NCI-H748 (cell line): Measurements from ENCODE around the gene TPRA1.

Experiments
- DNase-seq: peaks from one replicate; lab custom pipeline; 2025; ENCODE audit not compliant: unreplicated experiment; lab: John Stamatoyannopoulos, UW

TPRA1 gene

GRCh38 chr3:127593178-127593577 is 2.6 kb upstream of the TPRA1 start:
- DNase-seq: no peak

- DNase-seq: peak; percentile 43
Measured at GRCh38 chr3:127590282-127590592, 296 bp downstream of the TPRA1 start.

DNA sequence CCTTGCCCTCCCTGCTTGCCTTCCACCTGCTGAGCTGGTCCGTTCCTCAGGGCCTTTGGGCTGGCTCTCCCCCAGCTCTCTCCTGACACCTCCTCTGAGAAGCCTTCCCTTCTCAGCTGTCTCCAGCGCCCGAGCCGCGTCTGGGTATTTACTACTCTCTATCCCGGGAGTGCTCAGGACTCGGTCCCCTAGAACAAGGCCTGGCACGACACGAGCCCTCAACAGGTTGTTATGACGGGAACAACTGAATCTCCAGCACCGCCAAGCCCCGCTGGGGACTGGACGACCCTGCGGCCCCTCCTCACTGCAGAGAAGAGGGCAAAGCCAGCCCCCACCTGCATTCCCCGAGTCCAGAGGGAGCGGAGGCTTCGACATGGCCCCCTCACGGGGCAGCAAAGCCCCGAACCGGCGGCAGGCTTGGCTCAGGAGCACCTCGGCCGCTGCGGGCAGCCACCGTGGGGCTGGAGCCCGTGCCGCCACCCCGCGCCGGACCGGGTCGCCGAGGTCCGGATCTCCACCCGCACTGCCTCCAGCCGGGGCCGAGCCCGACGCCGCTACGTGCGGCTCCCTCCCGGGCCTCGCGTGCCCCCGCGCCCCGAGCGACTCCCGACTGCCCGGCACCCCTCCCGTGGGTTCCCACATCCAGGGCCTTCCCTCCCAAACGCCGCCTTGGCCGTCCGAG is 792 bp downstream of the TPRA1 start:
- peak; percentile 12 for DNase-seq

DNA sequence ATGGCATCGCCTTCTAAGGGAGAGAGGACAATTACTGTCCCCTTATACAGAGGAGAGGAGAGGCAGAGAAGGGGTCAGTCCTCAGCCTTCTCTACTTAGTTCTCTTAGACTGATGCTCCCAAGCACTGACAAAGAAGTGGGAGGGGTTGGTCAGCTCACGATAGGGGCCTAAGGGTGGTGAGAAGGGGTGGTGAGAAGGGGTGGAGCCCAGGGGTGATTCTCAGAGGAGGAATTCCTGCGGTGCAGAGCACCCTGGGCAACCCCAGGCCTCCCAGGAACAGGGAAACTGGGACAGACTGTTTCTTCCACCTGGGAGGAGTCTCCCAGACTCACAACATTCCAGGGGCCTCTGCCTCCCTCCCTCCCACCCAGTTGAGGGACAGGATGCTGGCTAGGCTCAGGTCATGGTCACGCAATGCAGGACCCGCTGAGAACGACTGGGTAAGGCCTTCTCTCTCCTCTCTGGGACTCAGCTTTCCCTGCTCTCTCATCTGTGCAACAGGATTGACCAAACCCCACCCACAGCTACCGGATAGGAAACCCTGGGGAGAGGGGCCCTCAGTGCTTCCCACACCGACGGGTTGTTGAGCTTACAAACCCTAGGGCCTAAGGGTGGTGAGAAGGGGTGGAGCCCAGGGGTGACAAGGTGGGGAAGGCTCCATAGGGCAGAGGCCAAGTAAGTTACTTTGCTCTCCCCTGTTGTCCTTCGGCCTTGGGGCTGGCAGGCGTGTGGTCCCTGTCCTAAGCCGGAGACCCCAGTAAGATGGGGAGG is 1.5 kb downstream of the TPRA1 start:
- DNase-seq: no peak

GRCh38 chr3:127587876-127588275 is 2.7 kb downstream of the TPRA1 start:
- no peak for DNase-seq

- no peak for DNase-seq
Measured at GRCh38 chr3:127585813-127586413, 4.6 kb downstream of the TPRA1 start.

DNA sequence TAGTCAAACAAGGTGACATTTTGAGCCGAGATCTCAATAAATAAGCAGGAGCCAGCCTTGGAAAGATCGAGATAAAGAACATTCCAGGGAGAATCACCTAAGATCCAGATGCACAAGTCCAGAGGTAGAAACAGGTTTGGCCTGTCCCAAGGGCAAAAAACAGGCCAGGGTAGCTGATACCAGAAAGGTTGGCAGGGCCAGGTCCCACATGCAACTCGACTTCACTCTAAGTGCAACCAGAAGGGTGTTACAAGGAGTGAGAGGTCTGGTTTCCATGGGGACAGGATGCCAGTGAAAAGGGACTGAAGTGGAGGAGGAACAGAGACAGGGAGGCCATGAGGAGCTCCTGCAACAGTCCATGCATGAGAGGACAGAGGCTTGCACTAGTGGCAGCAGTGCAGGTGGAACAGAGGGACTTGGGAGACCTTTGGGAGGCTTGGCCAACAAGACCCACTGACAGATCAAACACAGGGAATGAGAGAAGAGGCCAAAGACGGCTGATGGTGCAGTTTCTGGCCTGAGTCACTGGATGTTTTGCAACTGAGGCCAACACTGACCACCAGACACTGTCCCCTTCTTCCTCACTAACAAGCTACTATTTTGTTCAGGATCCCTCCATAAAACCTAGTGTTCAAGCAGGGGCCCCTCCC is 5.2 kb downstream of the TPRA1 start:
- no peak for DNase-seq

DNA sequence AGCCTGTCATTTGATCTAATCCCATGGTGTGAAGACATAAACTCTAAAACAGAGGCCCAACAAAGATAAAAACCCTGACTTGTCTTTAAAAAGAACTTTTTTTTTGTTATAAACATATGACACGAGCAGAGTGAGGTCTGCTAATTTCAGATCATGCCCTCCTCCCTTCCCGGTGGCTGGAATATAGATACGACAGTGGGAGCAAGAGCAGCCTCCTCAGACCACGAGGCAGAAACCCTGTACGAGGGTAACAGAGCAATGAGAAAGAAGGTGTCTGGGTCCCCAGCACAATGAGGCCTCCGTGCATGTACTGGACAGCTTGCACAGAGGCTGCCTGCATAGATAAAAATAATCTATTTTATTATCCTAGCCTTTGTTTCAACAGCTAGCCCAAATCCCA is 5.8 kb downstream of the TPRA1 start:
- DNase-seq: no peak

DNA sequence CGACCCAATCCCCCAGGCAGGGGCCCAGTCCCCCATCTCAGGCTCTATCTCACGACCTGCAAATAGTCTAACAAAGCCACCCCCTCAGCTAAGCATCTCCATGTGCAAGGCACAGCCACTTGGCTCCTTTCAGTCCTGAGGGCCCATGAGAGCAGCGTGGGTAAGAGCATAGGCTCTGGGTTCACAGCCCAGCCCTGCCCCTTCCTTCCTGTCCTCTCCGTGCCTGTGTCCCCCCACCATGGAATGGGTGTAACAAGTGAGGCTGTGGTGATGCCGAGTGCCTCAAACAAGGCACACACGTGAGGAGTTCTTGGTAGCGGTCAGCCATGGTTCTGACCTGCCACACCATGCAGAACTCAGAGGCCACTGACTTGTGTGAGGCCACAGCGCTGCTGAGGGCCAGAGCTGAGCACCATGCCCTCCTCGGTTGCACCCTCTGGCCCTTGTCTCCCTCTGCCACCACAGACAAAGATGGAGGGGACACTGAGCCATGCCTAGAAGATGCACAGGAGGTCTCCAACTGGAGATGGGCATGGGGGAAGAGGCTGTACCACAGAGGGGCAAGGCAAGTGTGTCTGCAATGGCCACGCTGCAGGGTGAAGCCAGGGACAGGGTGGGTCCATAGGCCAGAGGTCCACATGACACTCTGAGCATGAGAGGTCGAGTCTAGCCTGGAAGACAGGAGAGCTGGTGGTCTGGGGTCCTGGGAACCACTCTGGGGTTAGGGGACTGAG is 10.0 kb downstream of the TPRA1 start:
- no peak for DNase-seq

- no peak for DNase-seq
Measured at GRCh38 chr3:127578802-127579201, 11.7 kb downstream of the TPRA1 start.

GRCh38 chr3:127578168-127578567 is 12.4 kb downstream of the TPRA1 start:
- DNase-seq: no peak

GRCh38 chr3:127577448-127577847 is 13.1 kb downstream of the TPRA1 start:
- no peak for DNase-seq

DNA sequence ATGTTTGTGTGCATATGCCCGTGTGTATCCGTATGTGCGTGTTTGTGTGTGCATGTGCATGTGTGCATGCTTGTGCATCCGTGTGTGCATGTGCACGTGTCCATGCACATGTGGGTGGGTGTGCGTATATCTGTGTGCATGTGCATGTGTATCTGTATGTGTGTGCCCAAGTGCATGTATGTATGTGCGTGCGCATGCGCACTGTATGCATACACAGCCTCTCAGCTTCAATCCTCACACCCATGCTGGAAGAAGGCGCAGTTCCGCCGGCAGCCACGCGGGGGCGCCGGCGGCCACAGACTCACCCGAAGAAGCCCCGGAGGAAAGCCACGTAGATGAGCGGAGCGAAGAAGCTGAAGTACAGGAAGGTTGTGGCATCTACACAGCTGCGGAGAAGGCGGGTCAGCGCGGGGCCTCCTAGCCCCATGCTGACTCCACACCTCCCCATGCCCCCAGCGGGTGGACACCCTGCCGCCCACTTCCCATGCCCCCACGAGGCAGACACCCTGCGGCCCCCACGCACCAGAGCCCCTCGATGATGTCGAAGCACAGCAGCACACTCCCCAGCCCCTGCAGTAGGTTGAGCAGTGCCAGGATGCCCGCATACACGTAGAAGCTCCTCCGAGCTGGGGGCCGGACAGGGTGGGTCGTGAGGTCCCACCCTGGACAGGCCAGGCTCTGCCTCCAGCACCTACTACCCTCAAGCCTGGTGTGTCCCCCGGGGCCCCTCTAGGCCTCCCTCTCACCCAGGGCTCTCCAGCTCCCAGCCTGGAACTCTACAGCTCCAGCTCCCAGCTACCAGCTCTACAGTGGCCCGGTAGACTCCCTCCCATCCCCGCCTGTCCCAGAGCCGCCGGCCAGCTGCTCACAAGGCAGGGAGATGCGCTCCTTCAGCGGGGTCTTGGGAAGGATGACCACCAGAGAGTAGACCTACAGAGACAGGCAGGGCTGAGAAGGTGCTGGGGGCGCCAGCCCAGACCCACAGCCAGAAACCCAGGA is 15.4 kb downstream of the TPRA1 start:
- peak; percentile 76 for DNase-seq

DNA sequence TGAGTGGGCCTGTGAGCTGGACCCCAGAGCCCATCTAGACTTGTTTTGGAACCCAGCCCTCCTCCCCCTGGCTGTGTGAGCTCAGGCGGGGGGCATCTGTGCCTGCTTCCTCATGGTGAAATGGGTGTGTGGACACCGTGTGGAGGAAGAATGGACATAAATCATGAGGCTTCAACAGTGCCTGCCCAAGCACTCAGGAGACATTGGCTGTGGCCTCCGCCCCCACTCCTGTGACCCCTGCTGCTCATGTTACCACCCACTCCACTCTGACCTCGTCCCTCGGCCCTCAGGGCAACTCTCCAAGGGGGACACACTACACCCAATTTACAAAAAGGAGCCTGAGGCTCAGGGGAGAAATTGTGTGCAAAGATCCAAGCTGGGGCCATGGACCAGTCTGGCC is 16.6 kb downstream of the TPRA1 start:
- no peak for DNase-seq

GRCh38 chr3:127573401-127573800 is 17.1 kb downstream of the TPRA1 start:
- DNase-seq: no peak

GRCh38 chr3:127572735-127573134 is 17.8 kb downstream of the TPRA1 start:
- DNase-seq: no peak

GRCh38 chr3:127572186-127572585 is 18.3 kb downstream of the TPRA1 start:
- no peak for DNase-seq

- no peak for DNase-seq
Measured at GRCh38 chr3:127570520-127570919, 20.0 kb downstream of the TPRA1 start.

- no peak for DNase-seq
Measured at GRCh38 chr3:127569160-127569559, 21.4 kb downstream of the TPRA1 start.

- DNase-seq: no peak
Measured at GRCh38 chr3:127568586-127568985, 21.9 kb downstream of the TPRA1 start.
